Measurements from ENCODE around the gene CD81.

GRCh38 chr11:2421226-2421994 is 44.3 kb downstream of the CD81 start:
- no peak for TF ChIP-seq POLR2A (IDR thresholded peaks at IDR 0.05)
- no peak for TF ChIP-seq CTCF (IDR thresholded peaks at IDR 0.05)
